ENCODE results near the gene ATOH8. TPM values are rescaled to one million over a fixed set of nuclear protein-coding genes. Genes with fewer than 3 reads are reported as not detected.

ATOH8 gene
- total RNA-seq, 1 experiment from 2014 or later = 0.20 TPM

- Histone ChIP-seq H3K27me3 (ENCODE audit: insufficient read depth, low read length) (no peaks in the 10 kb centered on the region), H2AK5ac (ENCODE audit: insufficient read length, low read length) (no peak overlapping the region), H4K5ac (ENCODE audit: insufficient read length, low read depth, low read length) (no peak overlapping the region), H3K9me3 (ENCODE audit: control insufficient read depth, low read depth, low read length) (no peaks in the 10 kb centered on the region), H2BK12ac (ENCODE audit: insufficient read length, low read depth, low read length) (no peak overlapping the region), H2BK120ac (ENCODE audit: low read depth, low read length, poor library complexity, severe bottlenecking) (no peak overlapping the region), H3K79me2 (ENCODE audit: insufficient read depth, low read length) (no peaks in the 10 kb centered on the region), H3K23me2 (ENCODE audit: insufficient read length, low read depth, low read length, poor library complexity, severe bottlenecking) (no peaks in the 10 kb centered on the region), H4K91ac (ENCODE audit: insufficient read length, low read depth, low read length) (no peak overlapping the region), H3K27ac (ENCODE audit: insufficient read length, low read depth, low read length) (no peak overlapping the region), H3T11ph (ENCODE audit: low read length) (no peak overlapping the region), H2BK20ac (ENCODE audit: low read depth, low read length, poor library complexity, severe bottlenecking) (no peak overlapping the region), H2BK15ac (ENCODE audit: low read depth, low read length) (no peak overlapping the region), H3K4ac (ENCODE audit: low read depth, low read length) (no peak overlapping the region), H2AFZ (ENCODE audit: low read length) (no peak overlapping the region), H4K20me1 (ENCODE audit: control insufficient read depth, insufficient read depth, insufficient read length) (no peaks in the 10 kb centered on the region), H3K79me1 (ENCODE audit: insufficient read depth, low read depth, low read length, poor library complexity, severe bottlenecking) (no peaks in the 10 kb centered on the region), H3K4me2 (ENCODE audit: insufficient read depth, insufficient read length, low read length) (peak overlapping the region; percentile 5), H3K18ac (ENCODE audit: insufficient read length, low read depth, low read length) (no peak overlapping the region), H3K56ac (ENCODE audit: insufficient read length, low read depth, low read length) (no peak overlapping the region), H3K9ac (ENCODE audit: extremely low read depth, insufficient read length, low read length) (no peak overlapping the region), H2BK5ac (ENCODE audit: insufficient read length, low read length) (no peak overlapping the region), H3K14ac (ENCODE audit: insufficient read depth, low read length) (no peak overlapping the region), H4K8ac (replicated peaks; ENCODE audit: insufficient read length, low read depth, low read length) (no peak overlapping the region), H3K4me1 (ENCODE audit: insufficient read depth, low read length) (no peaks in the 10 kb centered on the region; the same call in 1 of the 2 replicates), H3K23ac (ENCODE audit: insufficient read length, low read depth, low read length) (no peak overlapping the region)
- Mint-ChIP-seq H3K4me3 (peak overlapping the region in 1 of 2 experiments; percentile 51; a peak in 2 of 5 replicates), H3K27ac (peak overlapping the region in 1 of 3 experiments; percentile 80; a peak in 1 of 7 replicates), H3K4me1 (peaks cover 14 to 17% of the 10 kb centered on the region in 2 experiments), H3K27me3 (ENCODE audit: low read depth) (peaks cover 20% of the 10 kb centered on the region), H3K36me3 (ENCODE audit: insufficient read depth in 1 of 3, low read depth in 3 of 3) (no peaks in the 10 kb centered on the region), H3K9me3 (no peaks in the 10 kb centered on the region)
- no peak for TF ChIP-seq CTCF (conservative IDR thresholded peaks at IDR 0.05)
- peak; percentile 51 for DNase-seq
- no CpG with 5 or more reads among the region's 18 CpGs for WGBS (ENCODE audit: extremely low coverage, insufficient read length, low lambda C conversion rate)
Measured at GRCh38 chr2:85827879-85828569, 74.2 kb downstream of the ATOH8 start.
